ENCODE data around the gene TEF. TPM values are rescaled to one million over a fixed set of nuclear protein-coding genes. Genes with fewer than 3 reads are reported as not detected.
"Not testable (repeated sequence)": the region's sequence is repeated elsewhere in the genome, so short reads cannot be mapped to it uniquely, and the experiment has no call there.

The TEF gene
- total and polyA plus RNA-seq, 9 donors, result 8.6 to 13.7 (median 10.4) TPM

GRCh38 chr22:41411021-41411851, 29.5 kb downstream of the TEF start:
- Histone ChIP-seq H3K36me3 (ENCODE audit: control insufficient read depth, insufficient read depth, low read length) (no peaks in the 10 kb centered on the region), H3K27me3 (ENCODE audit: control insufficient read depth, insufficient read depth, low read length) (no peaks in the 10 kb centered on the region), H3K4me1 (ENCODE audit: control insufficient read depth, insufficient read depth, low read length) (peaks cover 28% of the 10 kb centered on the region), H3K27ac (ENCODE audit: low read length) (no peak overlapping the region), H3K9me3 (replicated peaks; ENCODE audit: control insufficient read depth, low read depth, low read length) (no peaks in the 10 kb centered on the region), H3K4me3 (ENCODE audit: low read length) (no peak overlapping the region)
- DNase-seq, result no peak
- WGBS (ENCODE audit: insufficient coverage), result 70% methylated on average over 10 of the region's 11 CpGs

GRCh38 chr22:41415554-41415953, 33.8 kb downstream of the TEF start:
- 100% methylated on average over 1 of the region's 4 CpGs for WGBS (ENCODE audit: insufficient coverage)
- Histone ChIP-seq H3K9me3 (replicated peaks; ENCODE audit: control insufficient read depth, low read depth, low read length) (no peaks in the 10 kb centered on the region), H3K27ac (ENCODE audit: low read length) (no peak overlapping the region), H3K4me1 (ENCODE audit: control insufficient read depth, insufficient read depth, low read length) (peaks cover 41% of the 10 kb centered on the region), H3K36me3 (ENCODE audit: control insufficient read depth, insufficient read depth, low read length) (no peaks in the 10 kb centered on the region), H3K4me3 (ENCODE audit: low read length) (no peak overlapping the region), H3K27me3 (ENCODE audit: control insufficient read depth, insufficient read depth, low read length) (no peaks in the 10 kb centered on the region)
- DNase-seq, result no peak

GRCh38 chr22:41417622-41418390, 36.1 kb downstream of the TEF start:
- H3K4me3 ChIP-seq (ENCODE audit: low read length), result no peak overlapping the region
- peak; percentile 89 for DNase-seq
- WGBS (ENCODE audit: insufficient coverage), result 74% methylated on average over 8 of the region's 13 CpGs

GRCh38 chr22:41418717-41419116, 37.0 kb downstream of the TEF start:
- Histone ChIP-seq H3K27ac (ENCODE audit: low read length) (no peak overlapping the region), H3K27me3 (ENCODE audit: control insufficient read depth, insufficient read depth, low read length) (no peaks in the 10 kb centered on the region), H3K9me3 (replicated peaks; ENCODE audit: control insufficient read depth, low read depth, low read length) (no peaks in the 10 kb centered on the region), H3K4me3 (ENCODE audit: low read length) (no peak overlapping the region), H3K36me3 (ENCODE audit: control insufficient read depth, insufficient read depth, low read length) (peaks cover 9% of the 10 kb centered on the region), H3K4me1 (ENCODE audit: control insufficient read depth, insufficient read depth, low read length) (peaks cover 27% of the 10 kb centered on the region)
- no peak for DNase-seq
- 96% methylated on average over 7 of the region's 9 CpGs for WGBS (ENCODE audit: insufficient coverage)

More at GRCh38 chr22:41417622-41418390, 36.1 kb downstream of the TEF start:
- Histone ChIP-seq H3K4me1 (ENCODE audit: control insufficient read depth, insufficient read depth, low read length) (peaks cover 29% of the 10 kb centered on the region), H3K36me3 (ENCODE audit: control insufficient read depth, insufficient read depth, low read length) (peaks cover under 1% of the 10 kb centered on the region), H3K27me3 (ENCODE audit: control insufficient read depth, insufficient read depth, low read length) (no peaks in the 10 kb centered on the region), H3K27ac (ENCODE audit: low read length) (peak overlapping the region; percentile 54), H3K9me3 (replicated peaks; ENCODE audit: control insufficient read depth, low read depth, low read length) (no peaks in the 10 kb centered on the region)

- 86% methylated on average over 2 of the region's 9 CpGs for WGBS (ENCODE audit: insufficient coverage)
- no peaks in the 10 kb centered on the region for H3K9me3 ChIP-seq (replicated peaks; ENCODE audit: control insufficient read depth, low read depth, low read length)
- peaks cover 28% of the 10 kb centered on the region for H3K36me3 ChIP-seq (ENCODE audit: control insufficient read depth, insufficient read depth, low read length)
- no peaks in the 10 kb centered on the region for H3K4me1 ChIP-seq (ENCODE audit: control insufficient read depth, insufficient read depth, low read length)
- H3K27me3 ChIP-seq (ENCODE audit: control insufficient read depth, insufficient read depth, low read length), result no peaks in the 10 kb centered on the region
- DNase-seq, result no peak
- no peak overlapping the region for H3K4me3 ChIP-seq (ENCODE audit: low read length)
- no peak overlapping the region for H3K27ac ChIP-seq (ENCODE audit: low read length)
Observed at GRCh38 chr22:41425660-41426365, 44.1 kb downstream of the TEF start.

- H3K4me1 ChIP-seq (ENCODE audit: control insufficient read depth, insufficient read depth, low read length), result no peaks in the 10 kb centered on the region
- no peak for DNase-seq
- H3K36me3 ChIP-seq (ENCODE audit: control insufficient read depth, insufficient read depth, low read length), result peaks cover 33% of the 10 kb centered on the region
- H3K27me3 ChIP-seq (ENCODE audit: control insufficient read depth, insufficient read depth, low read length), result no peaks in the 10 kb centered on the region
- WGBS (ENCODE audit: insufficient coverage), result 74% methylated on average over 6 of the region's 13 CpGs
- no peak overlapping the region for H3K4me3 ChIP-seq (ENCODE audit: low read length)
- no peaks in the 10 kb centered on the region for H3K9me3 ChIP-seq (replicated peaks; ENCODE audit: control insufficient read depth, low read depth, low read length)
- H3K27ac ChIP-seq (ENCODE audit: low read length), result no peak overlapping the region
Observed at GRCh38 chr22:41429232-41429950, 47.6 kb downstream of the TEF start.

- 96% methylated on average over 4 of the region's 8 CpGs for WGBS (ENCODE audit: insufficient coverage)
- H3K4me3 ChIP-seq (ENCODE audit: low read length), result no peak overlapping the region
Observed at GRCh38 chr22:41429951-41430332, 48.2 kb downstream of the TEF start.

GRCh38 chr22:41431656-41432055, 49.9 kb downstream of the TEF start:
- no peaks in the 10 kb centered on the region for H3K27me3 ChIP-seq (ENCODE audit: control insufficient read depth, insufficient read depth, low read length)
- WGBS (ENCODE audit: insufficient coverage), result 54% methylated on average over 4 of the region's 6 CpGs
- peaks cover 44% of the 10 kb centered on the region for H3K36me3 ChIP-seq (ENCODE audit: control insufficient read depth, insufficient read depth, low read length)
- no peak for DNase-seq
- H3K4me1 ChIP-seq (ENCODE audit: control insufficient read depth, insufficient read depth, low read length), result no peaks in the 10 kb centered on the region
- H3K27ac ChIP-seq (ENCODE audit: low read length), result no peak overlapping the region
- no peak overlapping the region for H3K4me3 ChIP-seq (ENCODE audit: low read length)
- no peaks in the 10 kb centered on the region for H3K9me3 ChIP-seq (replicated peaks; ENCODE audit: control insufficient read depth, low read depth, low read length)

More at GRCh38 chr22:41429951-41430332, 48.2 kb downstream of the TEF start:
- no peaks in the 10 kb centered on the region for H3K4me1 ChIP-seq (ENCODE audit: control insufficient read depth, insufficient read depth, low read length)
- H3K27ac ChIP-seq (ENCODE audit: low read length), result no peak overlapping the region
- DNase-seq, result no peak
- no peaks in the 10 kb centered on the region for H3K9me3 ChIP-seq (replicated peaks; ENCODE audit: control insufficient read depth, low read depth, low read length)
- H3K27me3 ChIP-seq (ENCODE audit: control insufficient read depth, insufficient read depth, low read length), result no peaks in the 10 kb centered on the region
- peaks cover 36% of the 10 kb centered on the region for H3K36me3 ChIP-seq (ENCODE audit: control insufficient read depth, insufficient read depth, low read length)

GRCh38 chr22:41433480-41433879, 51.7 kb downstream of the TEF start:
- not testable (repeated sequence) for H3K4me3 ChIP-seq (ENCODE audit: low read length); H3K4me1 ChIP-seq (ENCODE audit: control insufficient read depth, insufficient read depth, low read length); H3K27ac ChIP-seq (ENCODE audit: low read length); DNase-seq; H3K27me3 ChIP-seq (ENCODE audit: control insufficient read depth, insufficient read depth, low read length); H3K9me3 ChIP-seq (replicated peaks; ENCODE audit: control insufficient read depth, low read depth, low read length)
- peaks cover 51% of the 10 kb centered on the region for H3K36me3 ChIP-seq (ENCODE audit: control insufficient read depth, insufficient read depth, low read length)
- no CpG with 5 or more reads among the region's 1 CpG for WGBS (ENCODE audit: insufficient coverage)

All from muscle of leg (tissue), 11 donors.